ENCODE results near the gene AAK1.
A peak's percentile ranks its signal among the peaks of the same experiment; 100 is the strongest.
"Not testable (repeated sequence)": the region's sequence is repeated elsewhere in the genome, so short reads cannot be mapped to it uniquely, and the experiment has no call there.

AAK1 gene

DNA sequence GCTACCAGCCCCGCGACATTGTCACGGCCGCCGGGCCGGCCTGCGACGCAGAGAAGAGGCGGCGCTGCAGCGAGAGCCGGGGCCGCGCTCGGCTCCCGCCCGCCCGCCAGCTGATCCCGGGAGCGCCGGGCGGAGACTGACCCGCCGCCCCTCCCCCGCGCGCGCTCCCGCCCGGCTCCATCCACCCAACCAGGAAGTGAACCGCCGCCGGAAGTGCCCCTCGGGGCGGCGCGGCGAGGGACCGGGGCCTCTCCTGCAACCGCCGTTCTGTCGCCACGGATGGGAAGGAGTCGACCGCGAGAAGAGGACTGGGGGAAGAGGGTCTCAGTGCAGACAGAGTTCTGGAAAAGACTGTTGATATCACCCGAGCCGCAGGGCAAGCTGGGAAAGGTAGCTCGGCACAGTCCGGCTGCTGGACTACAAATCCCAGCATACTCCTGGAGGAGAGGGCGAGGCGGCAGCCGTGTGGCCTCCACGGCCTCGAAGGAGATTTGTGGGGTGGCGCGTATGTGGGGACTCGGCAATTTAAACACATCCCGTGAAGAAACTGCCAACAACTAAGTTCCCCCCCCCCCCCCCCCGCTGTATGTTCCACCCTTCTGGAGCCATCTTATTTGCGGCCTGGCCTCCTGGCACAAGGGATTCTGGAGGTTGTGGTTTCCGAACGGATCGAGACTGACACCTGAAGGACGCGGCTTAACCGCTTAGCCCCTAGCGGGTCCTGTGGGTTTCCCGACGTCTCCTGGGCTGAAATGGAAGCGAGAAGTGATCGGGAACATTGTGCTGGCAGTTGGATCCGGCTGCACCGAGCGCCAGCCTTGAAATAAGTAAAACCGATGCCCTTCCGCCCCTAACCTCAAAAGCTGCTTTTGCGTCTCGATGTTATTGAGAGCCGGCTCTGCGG, at the start of gene AAK1:
TSS of gene AAK1 (minus strand) at position 138 of the 904 bp plus-strand sequence. CDS start 699 bp downstream, outside the sequence.
- peak; percentile 87 for DNase-seq

DNA sequence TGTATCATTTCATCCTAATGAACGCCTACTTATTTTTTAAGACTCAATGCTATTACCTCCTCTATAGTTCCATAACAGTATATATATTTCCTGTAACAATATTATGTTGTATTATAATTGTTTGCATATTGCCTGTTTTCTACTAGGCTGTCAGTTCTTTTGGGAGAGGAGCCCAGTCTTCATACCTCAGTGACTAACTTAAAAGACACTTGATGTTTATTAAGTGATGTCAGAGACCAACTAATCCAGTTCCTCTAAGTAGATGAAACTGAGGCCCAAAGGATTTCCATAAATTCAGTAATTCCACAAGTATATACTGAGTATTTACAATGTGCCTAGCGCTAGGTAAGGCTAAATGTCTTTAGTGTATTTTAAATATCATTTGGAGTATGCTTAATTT, 48.9 kb upstream of the AAK1 start:
- DNase-seq = no peak

DNA sequence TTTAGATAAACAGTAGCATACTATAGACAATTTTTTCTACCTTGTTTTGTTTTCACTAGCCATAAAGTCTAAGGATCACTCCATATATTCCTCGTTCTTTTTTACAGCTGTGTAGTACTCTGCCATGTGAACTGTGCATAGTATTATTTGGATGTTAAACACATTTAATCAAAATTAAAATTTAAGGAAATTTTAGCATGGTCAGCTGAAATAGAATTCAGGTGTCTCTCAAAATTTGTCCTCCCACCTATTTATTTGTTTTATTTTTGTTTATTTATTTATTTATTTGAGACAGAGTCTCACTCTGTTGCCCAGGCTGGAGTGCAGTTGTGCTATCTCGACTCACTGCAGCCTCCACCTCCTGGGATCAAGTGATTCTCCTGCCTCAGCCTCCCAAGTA, 46.4 kb upstream of the AAK1 start:
- no peak for DNase-seq

DNA sequence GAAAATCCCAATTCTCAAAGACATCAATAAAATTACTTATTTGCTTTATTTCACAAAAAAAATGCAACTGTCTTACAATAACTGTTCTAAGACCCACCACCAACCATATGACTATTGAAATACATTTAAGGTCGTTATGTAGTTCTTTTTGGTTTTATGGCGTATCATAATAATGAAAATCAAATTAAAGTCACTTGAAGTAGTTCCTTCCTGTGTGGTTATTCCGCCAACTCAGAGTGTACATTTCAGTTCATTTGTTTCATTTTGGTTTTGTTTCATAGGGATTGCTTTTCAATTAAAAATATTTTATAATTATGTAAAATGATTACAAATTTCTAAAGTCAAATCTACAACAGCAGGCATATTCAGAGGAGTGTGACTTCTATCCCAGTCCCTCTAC, 45.9 kb upstream of the AAK1 start:
- DNase-seq = no peak

DNA sequence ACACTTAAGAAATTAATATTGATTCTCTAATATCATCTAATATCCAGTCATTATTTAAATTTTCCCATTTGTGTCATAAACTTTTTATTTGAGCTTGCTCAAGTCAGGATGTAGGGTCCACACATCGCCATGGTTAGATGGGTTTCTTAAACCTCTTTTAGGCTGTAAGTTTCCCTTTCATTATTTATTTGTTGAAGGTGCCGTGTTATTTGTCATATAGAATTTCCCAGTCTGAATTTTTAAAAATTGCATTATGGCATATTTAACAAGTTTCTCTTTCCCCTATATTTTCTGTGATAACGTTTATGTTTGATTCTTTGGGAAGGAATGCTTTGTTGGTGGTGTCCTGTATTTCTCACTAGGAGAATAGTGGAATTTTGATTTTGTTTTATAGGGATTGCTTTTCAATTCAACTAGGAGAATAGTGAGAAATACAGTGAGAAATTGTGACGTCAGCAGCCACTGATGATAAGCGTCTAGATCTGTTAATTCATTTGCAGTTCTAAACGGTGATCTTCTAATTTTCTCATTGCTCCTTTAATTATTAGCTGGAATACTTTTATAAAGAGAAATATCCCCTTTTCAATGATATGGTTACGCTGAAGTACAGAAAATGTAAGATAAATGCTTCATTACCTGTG, 44.6 kb upstream of the AAK1 start:
- no peak for DNase-seq

DNA sequence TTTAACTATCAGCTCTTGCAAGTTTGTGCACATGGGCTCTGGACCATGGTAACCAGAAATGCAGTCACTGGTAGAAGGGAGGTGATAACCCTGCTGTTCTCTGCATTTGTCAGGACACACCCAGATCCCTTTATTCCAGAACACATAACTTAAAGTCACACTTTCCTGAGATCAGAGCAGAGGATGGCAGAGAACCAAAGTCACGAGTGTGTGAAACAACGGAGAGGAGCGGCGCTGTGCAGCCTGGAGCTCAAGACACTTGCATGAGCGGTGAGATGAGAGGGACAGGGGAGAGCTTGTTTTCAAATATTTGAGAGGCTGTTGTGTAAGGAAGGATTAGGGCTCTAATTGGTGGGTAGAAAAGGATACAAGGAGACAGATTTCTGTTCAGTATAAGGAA, 43.3 kb upstream of the AAK1 start:
- no peak for DNase-seq

DNA sequence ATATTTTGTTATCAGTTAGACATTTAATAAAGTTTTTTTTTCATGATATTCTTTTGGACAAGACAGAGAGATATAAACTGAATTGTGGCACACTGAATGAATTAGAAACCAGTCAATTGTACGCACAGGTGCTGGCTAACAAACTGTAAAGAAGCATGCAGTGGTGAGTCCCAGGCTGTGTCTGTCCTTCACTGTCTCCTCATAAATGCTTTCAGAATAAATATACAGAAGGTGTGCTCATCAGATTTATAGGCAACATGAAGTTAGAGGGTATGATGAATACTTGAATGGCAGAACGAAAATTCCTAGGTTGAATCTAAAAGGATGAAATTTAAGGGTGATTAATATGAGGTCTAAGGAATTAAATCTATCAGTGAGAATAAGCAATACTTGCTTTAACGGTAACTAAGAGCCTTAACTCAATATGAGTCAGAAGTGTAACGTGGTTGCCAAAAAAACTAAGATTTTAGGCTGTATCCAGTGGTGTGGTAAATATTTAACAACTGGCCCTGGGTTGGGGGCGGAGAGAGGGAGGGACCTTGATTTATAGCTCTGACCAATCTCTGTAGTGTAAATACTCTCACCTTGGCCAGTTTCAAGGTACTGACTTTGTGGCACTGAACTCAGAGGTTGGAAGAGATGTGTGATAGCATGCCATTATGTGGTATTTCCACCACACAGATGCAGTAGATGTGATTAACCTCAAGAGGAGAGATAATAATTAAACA, 41.9 kb upstream of the AAK1 start:
- peak; percentile 25 for DNase-seq

DNA sequence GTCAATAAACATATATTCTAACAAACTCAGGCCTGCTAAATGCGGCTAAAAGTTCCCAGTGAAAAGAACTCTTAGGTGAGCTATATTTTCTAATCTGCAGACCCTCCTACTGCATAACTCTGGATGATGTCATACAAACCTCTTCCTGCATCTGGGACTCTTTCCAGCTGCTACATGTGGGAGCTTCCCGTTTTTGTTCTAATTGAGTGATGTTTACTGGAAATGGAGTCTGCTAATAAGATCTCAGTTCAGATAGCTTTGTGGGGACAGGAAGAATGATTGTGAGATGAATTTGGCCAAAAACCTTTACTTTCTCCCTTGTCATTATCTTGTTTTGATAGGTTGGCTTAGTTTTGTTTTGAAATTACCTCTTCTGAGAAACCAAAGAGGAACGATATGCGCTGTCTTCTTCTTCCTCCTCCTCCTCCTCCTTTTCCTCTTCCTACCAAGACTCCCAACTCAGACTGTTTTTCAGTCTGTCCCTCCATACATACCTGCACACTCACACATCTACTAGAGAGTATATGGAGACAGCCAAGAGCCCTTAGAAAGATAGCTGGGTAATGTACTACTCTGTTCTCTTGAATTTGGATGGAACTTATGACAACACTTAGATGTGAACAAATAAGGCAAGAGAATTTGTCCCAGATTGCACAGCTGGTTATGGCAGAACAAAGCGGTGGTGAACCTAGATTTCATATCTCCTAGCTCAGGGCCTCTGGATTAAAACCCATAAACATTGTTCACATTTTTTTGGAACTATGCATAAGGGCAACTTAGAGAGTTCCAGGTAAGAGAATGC, 39.8 kb upstream of the AAK1 start:
- DNase-seq = no peak

DNA sequence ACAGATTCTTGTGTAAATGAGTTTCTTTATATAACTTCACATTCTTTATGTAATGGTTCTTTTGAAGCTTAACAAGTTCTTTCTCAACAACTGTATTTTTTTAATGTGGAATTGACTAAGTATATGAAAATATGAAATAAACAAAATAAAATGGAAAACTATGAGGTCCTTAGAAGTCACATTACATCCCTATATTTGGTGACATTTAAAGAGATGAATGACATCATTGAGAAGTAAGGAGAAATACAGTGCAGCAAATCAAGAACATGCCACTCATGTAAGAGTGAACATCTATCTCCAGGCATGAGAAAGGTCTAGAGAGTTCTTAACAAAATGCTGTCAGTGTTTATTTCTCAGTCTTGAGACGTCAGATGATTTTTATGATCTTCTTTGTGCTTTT, 39.0 kb upstream of the AAK1 start:
- DNase-seq = no peak

DNA sequence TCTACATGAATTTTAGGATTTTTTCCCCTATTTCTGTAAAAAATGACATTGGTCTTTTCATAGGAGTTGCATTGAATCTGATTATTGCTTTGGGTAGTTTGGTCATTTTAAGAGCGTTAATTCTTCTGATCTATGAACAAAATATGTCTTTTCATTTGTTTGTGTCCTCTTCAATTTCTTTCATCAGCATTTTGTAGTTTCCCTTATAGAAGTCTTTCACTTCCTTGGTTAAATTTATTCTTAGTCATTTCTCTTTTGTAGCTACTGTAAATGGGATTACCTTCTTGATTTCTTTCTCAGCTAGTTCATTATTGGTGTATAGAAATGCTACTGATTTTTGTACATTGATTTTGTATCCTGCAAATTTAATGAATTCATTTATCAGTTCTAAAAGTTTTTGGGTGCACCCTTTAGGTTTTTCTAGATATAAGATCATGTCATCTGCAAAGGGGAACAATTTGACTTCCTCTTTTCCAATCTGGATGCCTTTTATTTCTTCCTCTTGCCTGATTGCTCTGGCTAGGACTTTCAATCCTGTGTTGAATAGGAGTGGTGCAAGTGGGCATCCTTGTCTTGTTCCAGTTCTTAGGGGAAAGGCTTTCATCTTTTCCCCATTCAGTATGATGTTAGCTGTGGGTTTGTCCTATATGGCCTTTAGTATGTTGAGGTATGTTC, 36.6 kb upstream of the AAK1 start:
- DNase-seq = no peak

DNA sequence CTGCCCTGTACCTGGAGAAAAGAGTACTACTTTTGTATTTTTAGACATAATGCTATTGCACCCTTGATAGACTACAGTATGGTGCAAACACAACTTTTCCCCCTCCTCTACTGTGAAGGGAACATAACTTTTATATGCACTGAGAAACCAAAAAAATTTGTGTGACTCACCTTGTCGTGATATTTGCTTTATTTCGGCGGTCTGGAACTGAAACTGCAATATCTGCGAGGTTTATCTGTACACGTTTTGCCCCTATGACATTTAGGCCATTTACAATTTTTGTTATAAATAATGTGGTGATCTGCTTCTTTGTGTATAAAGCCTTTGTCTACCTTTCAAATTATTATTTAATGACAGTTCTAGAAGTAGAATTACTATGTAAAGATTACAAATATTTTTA, 34.4 kb upstream of the AAK1 start:
- no peak for DNase-seq

DNA sequence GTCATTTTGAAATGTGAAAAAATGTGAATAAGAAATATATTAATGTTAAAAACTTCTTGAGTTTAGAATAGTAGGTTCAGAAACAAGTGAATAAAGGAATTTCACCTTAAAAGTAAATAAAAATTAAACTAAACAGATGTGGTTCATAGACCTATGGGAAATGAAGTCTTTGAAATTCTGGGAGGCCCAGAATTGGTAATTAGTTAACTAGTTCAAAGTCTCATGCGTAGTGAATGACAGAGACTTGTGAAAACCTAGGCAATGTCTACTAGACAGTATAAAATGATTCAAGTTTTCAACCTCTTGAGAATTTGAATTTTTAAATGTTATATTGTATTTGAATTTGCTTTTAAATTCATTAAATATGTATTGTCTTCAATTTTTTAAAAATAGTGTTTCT, 32.6 kb upstream of the AAK1 start:
- no peak for DNase-seq

DNA sequence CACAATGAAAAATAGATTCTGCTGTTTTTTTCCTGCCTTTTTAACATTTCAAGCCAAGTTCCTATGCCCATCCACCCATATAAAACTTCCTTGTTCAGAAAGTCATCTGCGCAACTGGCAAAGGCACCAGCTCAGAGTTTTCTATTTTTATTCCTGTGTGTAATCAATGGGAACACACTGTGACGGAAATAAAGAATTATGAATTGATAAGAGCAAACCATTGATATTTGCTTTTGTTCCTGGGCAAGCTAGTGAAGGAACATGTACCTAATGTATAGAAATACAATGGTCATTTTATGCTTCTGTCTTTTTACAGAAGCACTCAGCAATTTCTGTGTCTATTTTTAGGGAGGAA, 30.8 kb upstream of the AAK1 start:
- no peak for DNase-seq

DNA sequence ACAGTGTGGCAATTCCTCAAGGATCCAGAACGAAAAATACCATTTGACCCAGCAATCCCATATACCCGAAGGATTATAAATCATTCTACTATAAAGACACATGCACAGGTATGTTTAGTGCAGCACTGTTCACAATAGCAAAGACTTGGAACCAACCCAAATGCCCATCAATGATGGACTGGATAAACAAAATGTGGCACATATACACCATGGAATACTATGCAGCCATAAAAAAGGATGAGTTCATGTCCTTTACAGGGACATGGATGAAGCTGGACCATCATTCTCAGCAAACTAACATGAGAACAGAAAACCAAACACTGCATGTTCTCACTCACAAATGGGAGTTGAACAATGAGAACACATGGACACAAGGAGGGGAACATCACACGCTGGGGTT, 29.6 kb upstream of the AAK1 start:
- DNase-seq = not testable (repeated sequence)

DNA sequence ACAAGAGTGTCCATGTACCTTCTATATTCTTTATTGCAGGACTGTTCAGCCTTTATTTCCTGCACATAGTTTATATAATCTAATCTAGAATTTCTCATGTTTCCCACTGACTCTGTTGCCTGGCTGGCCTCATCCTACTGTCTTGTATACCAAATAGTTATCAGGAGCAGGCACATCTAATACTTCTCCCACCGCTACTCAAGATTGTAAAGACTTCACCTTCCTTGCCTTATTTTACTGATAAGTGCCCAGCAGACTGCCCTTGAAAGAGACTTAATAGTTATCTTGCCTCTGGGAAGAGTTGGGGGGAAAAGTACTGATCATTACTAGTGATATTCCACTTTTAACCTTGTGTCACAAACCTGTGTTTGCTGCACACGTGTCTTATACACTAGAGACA, 26.1 kb upstream of the AAK1 start:
- DNase-seq = no peak

DNA sequence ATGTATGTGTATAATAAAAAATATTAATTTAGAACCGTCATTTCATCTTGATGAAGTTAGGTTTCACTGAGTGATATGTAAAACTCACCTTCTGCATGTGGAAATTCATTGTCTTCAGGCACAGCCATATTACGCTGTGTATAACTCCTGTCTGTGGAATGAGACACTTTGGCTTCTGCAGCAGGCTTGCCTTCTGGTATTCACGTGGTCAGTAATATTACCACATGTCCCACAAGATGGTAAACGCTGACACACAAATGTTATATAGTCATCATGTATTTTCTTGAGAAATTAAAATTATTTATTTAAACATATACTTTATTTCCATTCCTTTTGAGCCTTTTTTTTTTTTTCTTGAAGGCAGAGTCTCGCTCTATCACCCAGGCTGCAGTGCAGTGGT, 25.1 kb upstream of the AAK1 start:
- DNase-seq = no peak

DNA sequence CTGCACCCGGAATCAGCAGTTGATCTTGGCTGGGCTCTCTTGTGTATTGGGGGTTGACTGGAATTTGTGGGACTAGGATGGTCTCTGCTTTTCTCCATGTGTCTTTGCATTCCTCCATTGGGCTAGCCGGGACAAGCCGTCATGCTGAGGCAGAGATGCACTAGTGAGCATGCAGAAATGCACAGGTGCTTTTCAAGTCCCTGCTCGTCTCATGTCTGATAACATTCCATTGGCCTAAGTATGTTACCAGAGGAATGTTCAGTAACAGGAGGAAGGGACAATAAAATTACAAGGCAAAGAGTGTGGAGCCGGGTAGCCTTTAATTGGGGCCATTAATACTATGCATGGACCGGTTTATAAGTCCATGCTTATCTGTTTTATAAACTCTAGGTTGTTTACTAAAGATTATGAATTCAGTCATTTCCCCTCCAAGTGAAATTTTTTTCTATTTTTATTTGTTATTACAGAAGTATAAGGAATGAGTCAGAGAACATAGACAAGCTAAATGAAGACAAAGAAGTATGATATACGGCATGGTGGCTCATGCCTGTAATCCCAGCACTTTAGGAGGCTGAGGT, 24.4 kb upstream of the AAK1 start:
- no peak for DNase-seq

DNA sequence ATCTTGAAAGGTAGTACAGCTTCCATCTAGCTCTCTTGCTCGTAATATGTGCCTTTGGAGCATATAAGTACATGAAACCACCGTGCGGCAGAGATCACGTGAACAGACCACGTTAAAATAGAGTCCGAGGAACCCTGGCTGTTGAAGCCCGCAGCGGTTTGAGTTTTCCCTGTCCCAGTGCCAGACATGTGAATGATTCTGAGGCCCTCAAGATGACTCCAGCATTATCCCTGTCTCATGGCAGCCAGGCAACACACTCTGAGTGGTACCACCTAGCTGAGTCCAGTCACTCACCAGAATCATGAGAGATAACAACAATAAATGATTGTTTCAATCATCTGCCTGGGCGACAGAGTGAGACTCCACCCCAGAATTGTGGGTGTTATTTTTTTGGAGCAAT, 21.6 kb upstream of the AAK1 start:
- no peak for DNase-seq

DNA sequence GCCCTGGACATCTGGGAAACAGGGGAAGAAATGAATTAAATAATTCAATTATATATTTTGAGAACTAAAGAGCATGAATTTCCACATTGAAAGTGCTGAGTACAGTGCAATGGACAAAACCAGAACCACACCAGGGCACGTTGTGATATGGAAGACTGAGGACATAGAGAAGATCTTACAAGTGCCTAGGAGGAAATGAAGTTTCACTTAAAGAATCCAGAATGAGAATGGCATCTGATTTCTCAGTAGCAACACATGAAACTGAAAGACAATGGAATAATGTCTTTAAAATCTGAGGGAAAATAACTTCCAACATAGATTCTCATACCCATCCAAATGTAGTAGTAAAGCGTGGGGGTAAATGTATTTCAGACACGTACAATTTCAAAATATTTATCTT, 20.3 kb upstream of the AAK1 start:
- DNase-seq = no peak

DNA sequence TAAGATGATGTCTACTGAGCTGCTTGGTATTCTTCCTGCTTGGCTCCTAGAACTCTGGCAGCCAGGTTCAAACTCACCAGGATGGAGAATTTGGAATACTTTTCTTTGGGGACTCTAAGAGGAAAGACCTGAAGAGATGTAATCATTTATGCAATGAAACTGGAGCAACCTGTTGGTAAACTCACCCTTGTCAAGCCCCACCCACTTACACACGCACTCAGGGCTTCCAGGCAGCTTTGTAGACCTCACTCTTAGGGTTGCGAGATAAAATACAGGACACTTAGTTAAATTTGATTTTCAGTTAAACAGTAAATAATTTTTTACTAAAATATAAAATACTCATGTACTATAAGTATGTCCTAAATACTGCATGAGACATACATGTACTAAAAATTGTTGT, 19.0 kb upstream of the AAK1 start:
- DNase-seq = not testable (repeated sequence)

DNA sequence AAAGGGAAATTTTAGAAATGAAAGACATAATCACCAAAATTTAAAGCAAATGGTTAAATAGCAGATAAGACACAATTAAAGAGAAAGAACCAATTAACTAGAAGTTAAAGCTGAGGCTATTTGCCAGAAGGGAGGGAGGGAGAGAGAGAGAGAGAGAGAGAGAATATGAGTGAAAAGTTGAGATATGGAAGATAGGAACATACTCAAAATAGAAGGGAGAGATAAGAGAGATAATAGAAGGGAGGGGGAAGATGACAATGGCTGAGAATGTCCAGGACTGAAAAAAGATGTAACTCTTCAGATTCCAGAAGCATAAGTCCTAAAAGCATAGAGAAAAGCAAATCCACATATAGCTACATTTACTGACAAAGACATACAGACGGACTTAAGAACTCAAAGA, 17.1 kb upstream of the AAK1 start:
- DNase-seq = no peak

DNA sequence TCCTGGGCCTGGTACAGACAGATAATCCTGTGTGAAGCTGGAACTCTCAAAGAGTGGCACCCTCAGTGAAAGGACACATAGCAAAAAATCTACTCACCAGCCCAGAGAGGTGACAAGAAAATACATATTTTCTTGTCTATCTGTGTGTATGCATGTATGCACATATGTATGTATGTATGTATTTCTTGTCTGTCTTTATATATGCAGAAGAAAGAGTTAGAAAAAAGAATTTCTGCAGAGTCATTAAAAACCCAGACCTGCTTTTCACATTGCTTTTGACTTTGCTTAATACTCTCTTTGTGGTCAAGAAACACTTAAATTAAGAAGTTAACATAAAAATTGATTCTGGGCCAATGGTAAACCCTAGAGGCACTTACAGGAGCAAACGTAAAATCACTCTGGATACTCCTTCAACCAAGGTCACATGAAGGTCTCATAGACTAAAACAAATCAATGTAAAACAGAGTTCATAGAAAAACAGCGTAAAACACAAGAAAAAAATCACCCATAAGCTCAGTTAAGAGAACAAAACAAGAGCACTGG, 16.5 kb upstream of the AAK1 start:
- no peak for DNase-seq

All from NK-92 treated with Interleukin-12 subunit alpha and Interleukin-12 subunit beta, amount 100 ng/mL, for 24 hours (cell line).